Gastroesophageal sphincter (tissue), 3 donors: ENCODE results near the gene HDGF.

Source experiments
- CTCF ChIP-seq, 4 experiments: fragments of 200-600 bp in 2 of 4; fragments of 450-650 bp in 2 of 4; sonication (generic) in 1 of 4; IDR thresholded peaks; one replicate each; pipeline ENCODE4 v1.5.1; 2017 to 2019; ENCODE audit warnings: antibody characterized with exemption in 4 of 4, mild to moderate bottlenecking in 2 of 4, moderate library complexity in 2 of 4
- POLR2A ChIP-seq, 2 donors: fragments of 450-650 bp; IDR thresholded peaks; one replicate each; pipeline ENCODE4 v1.6.1; 2017; ENCODE audit warnings: antibody characterized with exemption in 2 of 2, mild to moderate bottlenecking in 2 of 2, moderate library complexity in 1 of 2

GRCh38 chr1:156796340-156797097 lies 45.0 kb upstream of the HDGF start:
- TF ChIP-seq CTCF (IDR thresholded peaks at IDR 0.05) (no peak), POLR2A (IDR thresholded peaks at IDR 0.05) (no peak)
